ENCODE measurements around the gene OR4D6. TPM values are rescaled to one million over a fixed set of nuclear protein-coding genes. Genes with fewer than 3 reads are reported as not detected.
A peak's percentile ranks its signal among the peaks of the same experiment; 100 is the strongest.
"Not testable (repeated sequence)": the region's sequence is repeated elsewhere in the genome, so short reads cannot be mapped to it uniquely, and the experiment has no call there.

The OR4D6 gene
- total RNA-seq, 4 donors from 2014 or later, result not detected

DNA sequence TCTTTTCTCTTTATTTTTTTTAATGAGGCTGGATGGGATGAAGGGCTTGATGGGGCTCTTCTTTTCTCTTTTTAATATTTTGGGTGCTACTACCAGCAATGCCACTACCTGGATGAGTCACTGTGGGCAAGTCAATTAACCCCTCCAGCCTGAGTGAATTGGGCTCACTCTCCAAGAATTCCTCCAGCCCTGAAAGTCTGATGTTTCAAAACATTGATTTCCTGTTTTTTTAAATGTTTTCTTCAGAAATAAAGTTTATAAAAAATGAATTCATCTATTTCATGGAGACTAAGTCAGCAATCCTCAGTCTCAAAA is 29.7 kb upstream of the OR4D6 start:
- intact Hi-C loops (cut with DNase I; ENCODE audit: low total_unique reads) (no loop called here), in situ Hi-C loops (cut with MboI; ENCODE audit: low sequenced_read_pairs in 4 of 4) (no loop called here)
- Histone ChIP-seq H3K9me3 (no peaks in the 10 kb centered on the region), H3K4me1 (no peaks in the 10 kb centered on the region), H3K27me3 (no peaks in the 10 kb centered on the region), H3K4me3 (no peak overlapping the region), H3K27ac (no peak overlapping the region), H3K36me3 (no peaks in the 10 kb centered on the region)
- TF ChIP-seq POLR2A (IDR thresholded peaks at IDR 0.05), result no peak
- TF ChIP-seq, protein P1, sequence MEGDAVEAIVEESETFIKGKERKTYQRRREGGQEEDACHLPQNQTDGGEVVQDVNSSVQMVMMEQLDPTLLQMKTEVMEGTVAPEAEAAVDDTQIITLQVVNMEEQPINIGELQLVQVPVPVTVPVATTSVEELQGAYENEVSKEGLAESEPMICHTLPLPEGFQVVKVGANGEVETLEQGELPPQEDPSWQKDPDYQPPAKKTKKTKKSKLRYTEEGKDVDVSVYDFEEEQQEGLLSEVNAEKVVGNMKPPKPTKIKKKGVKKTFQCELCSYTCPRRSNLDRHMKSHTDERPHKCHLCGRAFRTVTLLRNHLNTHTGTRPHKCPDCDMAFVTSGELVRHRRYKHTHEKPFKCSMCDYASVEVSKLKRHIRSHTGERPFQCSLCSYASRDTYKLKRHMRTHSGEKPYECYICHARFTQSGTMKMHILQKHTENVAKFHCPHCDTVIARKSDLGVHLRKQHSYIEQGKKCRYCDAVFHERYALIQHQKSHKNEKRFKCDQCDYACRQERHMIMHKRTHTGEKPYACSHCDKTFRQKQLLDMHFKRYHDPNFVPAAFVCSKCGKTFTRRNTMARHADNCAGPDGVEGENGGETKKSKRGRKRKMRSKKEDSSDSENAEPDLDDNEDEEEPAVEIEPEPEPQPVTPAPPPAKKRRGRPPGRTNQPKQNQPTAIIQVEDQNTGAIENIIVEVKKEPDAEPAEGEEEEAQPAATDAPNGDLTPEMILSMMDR (IDR thresholded peaks at IDR 0.05 in 4 of 5, conservative IDR thresholded peaks at IDR 0.05 in 1 of 5), result no peak
- ATAC-seq (no peak), DNase-seq (no peak)

DNA sequence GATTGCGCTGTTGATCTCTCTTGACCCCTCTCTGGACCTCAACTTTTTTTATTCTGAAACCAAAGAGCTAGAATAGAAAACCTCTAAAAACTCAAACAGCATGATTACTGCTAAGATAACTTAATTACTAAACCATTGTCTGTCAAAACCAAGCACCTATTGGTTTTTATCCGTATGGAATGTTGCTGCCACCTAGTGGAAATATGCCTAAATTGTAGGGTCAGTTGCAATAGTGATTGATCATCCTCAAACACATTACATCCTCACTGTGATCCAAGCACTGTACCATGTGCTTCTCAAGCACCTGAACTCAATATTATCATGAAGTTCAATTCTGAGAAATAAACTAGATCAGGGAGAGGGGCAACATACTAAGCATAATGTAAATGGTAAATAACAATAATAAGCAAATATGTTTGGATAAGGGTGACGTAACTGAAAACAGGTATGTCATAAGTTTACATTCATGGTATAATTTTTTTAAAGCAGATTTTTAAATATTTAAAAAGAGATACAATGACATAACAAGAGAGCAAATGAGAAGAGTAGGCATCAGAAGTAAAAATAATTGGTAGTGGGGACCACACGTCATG is 26.7 kb upstream of the OR4D6 start:
- Histone ChIP-seq H3K4me1 (no peaks in the 10 kb centered on the region), H3K4me3 (no peak overlapping the region), H3K27ac (no peak overlapping the region), H3K9me3 (no peaks in the 10 kb centered on the region), H3K36me3 (no peaks in the 10 kb centered on the region), H3K27me3 (no peaks in the 10 kb centered on the region)
- intact Hi-C loops (cut with DNase I; ENCODE audit: low total_unique reads), result no loop called here
- DNase-seq (no peak), ATAC-seq (no peak)
- TF ChIP-seq, protein P1 (IDR thresholded peaks at IDR 0.05 in 4 of 5, conservative IDR thresholded peaks at IDR 0.05 in 1 of 5), result peak in 3 of 5 experiments; percentile 4 to 49 (median 34)
- no peak for TF ChIP-seq POLR2A (IDR thresholded peaks at IDR 0.05)
- in situ Hi-C loops (cut with MboI; ENCODE audit: low sequenced_read_pairs in 4 of 4), result no loop called here

DNA sequence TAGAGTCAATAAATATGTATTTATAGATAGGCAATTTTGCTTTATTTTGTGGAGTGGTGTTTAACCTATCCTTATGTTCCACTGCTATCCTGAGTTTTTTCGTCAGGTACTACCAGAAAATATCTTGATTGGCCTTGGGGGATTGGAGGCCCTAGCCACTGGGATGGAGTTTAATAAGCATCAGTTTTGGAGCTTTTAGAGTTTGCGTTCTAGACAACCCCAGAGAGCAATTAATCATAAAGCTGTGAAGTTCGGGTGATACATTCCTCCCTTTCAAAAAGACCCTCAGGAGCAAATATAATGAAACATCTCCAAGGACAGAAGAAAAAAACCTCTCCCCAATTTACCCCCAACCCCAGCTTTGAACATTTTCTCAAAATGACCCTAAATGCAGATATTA is 20.6 kb upstream of the OR4D6 start, which contains the start of gene OR5A1:
OR5A1 (plus strand) TSS at position 301 of the 400 bp plus-strand sequence. CDS start 6,700 bp downstream, outside the sequence.
- DNase-seq, result no peak
- no peaks in the 10 kb centered on the region for H3K27me3 ChIP-seq
- no peaks in the 10 kb centered on the region for H3K36me3 ChIP-seq
- in situ Hi-C loops (cut with MboI; ENCODE audit: low sequenced_read_pairs in 4 of 4), result no loop called here
- intact Hi-C loops (cut with DNase I; ENCODE audit: low total_unique reads), result no loop called here
- TF ChIP-seq, protein P1 (IDR thresholded peaks at IDR 0.05 in 4 of 5, conservative IDR thresholded peaks at IDR 0.05 in 1 of 5), result no peak
- no peak for TF ChIP-seq POLR2A (IDR thresholded peaks at IDR 0.05)
- no peak within 1 kb of the TSS for H3K4me3 ChIP-seq
- no peaks in the 10 kb centered on the region for H3K9me3 ChIP-seq
- ATAC-seq, result no peak
- H3K27ac ChIP-seq, result no peak within 1 kb of the TSS
- H3K4me1 ChIP-seq, result no peaks in the 10 kb centered on the region

DNA sequence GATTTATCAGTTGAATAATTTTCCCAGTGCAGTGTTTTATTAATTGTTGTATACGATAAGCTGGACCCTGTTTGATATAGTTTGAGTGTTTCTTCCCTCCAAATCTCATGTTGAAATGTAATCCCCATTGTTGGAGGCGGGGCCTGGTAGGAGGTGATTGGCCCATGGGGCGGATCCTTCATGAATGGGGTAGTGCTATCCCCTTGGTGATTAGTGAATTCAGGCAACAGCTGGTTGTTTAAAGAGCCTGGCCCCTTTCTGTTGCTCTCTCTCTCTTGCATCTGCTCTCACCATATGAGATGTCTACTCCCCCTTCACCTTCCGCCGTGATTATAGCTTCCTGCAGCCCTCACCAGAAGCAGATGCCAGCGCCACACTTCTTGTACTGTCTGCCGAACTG is 19.0 kb upstream of the OR4D6 start:
- H3K27me3 ChIP-seq, result no peaks in the 10 kb centered on the region
- ATAC-seq (no peak), DNase-seq (no peak)
- intact Hi-C loops (cut with DNase I; ENCODE audit: low total_unique reads) (no loop called here), in situ Hi-C loops (cut with MboI; ENCODE audit: low sequenced_read_pairs in 4 of 4) (no loop called here)
- H3K36me3 ChIP-seq, result no peaks in the 10 kb centered on the region
- no peaks in the 10 kb centered on the region for H3K4me1 ChIP-seq
- H3K9me3 ChIP-seq, result no peaks in the 10 kb centered on the region
- no peak overlapping the region for H3K4me3 ChIP-seq
- TF ChIP-seq, protein P1 (IDR thresholded peaks at IDR 0.05 in 4 of 5, conservative IDR thresholded peaks at IDR 0.05 in 1 of 5), result no peak
- TF ChIP-seq POLR2A (IDR thresholded peaks at IDR 0.05), result no peak
- no peak overlapping the region for H3K27ac ChIP-seq

DNA sequence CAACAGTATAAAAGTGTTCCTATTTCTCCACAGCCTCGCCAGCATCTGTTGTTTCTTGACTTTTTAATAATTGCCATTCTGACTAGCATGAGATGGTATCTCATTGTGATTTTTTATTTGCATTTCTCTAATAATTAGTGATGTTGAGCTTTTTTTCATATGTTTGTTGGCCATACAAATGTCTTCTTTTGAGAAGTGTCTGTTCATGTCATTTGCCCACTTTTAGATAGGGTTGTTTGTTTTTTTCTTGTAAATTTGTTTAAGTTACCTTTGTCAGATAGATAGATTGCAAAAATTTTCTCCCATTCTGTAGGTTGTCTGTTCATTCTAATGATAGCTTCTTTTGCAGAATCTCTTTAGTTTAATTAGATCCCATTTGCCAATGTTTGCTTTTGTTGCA is 11.1 kb upstream of the OR4D6 start:
- in situ Hi-C loops (cut with MboI; ENCODE audit: low sequenced_read_pairs in 4 of 4); DNase-seq; intact Hi-C loops (cut with DNase I; ENCODE audit: low total_unique reads); H3K27me3 ChIP-seq; H3K9me3 ChIP-seq; H3K4me3 ChIP-seq; H3K4me1 ChIP-seq; ATAC-seq; H3K36me3 ChIP-seq; H3K27ac ChIP-seq: not testable (repeated sequence)
